Bronchial epithelial cell (primary cell): ENCODE results near the gene KCNG2. TPM values are rescaled to one million over a fixed set of nuclear protein-coding genes. Genes with fewer than 3 reads are reported as not detected.

Source experiments
- DNase-seq: peaks from one replicate; pipeline ENCODE4 v3.0.0-alpha.2; 2010; ENCODE audit warnings: low read depth
- FAIRE-seq: peaks from 2 replicates; lab custom pipeline; 2011; peaks lifted over from hg19 to GRCh38; lab: Jason Lieb, UNC
- H3K27me3 ChIP-seq: 2 replicates; pipeline ENCODE4 v1.5.1; 2011; ENCODE audit warnings: low read length; ENCODE audit not compliant: control insufficient read depth, insufficient read depth
- H3K36me3 ChIP-seq: 2 replicates; pipeline ENCODE4 v1.5.1; 2011; ENCODE audit warnings: low read length; ENCODE audit not compliant: control insufficient read depth, insufficient read depth
- H3K4me3 ChIP-seq: 2 replicates; pipeline ENCODE4 v1.5.1; 2011; ENCODE audit warnings: mild to moderate bottlenecking, low read depth, low read length, control low read depth
- CTCF ChIP-seq: IDR thresholded peaks from 2 replicates; pipeline ENCODE4 v1.5.1; 2011; ENCODE audit warnings: mild to moderate bottlenecking, moderate library complexity, low read length, control low read depth, inconsistent platforms; ENCODE audit not compliant: insufficient read depth, severe bottlenecking
- total RNA-seq: library from RNA; depleted of rRNA; stranded (reverse); fragments of >200 nt; gene quantifications from 2 replicates; pipeline ENCODE4 v1.2.1, GENCODE V29; 2014

Gene KCNG2
- total RNA-seq, 1 donor from 2014 or later: not detected

- H3K4me3 ChIP-seq: no peak overlapping the region
- peaks cover 25% of the 10 kb centered on the region for H3K27me3 ChIP-seq
- H3K36me3 ChIP-seq: no peaks in the 10 kb centered on the region
- no peak for FAIRE-seq
- no peak for TF ChIP-seq CTCF
- DNase-seq: no peak
These were observed 970 bp upstream of the KCNG2 start for GRCh38 chr18:79796531-79797405.

GRCh38 chr18:79798346-79798998 lies 734 bp downstream of the KCNG2 start:
- H3K27me3 ChIP-seq: peaks cover 25% of the 10 kb centered on the region
- TF ChIP-seq CTCF: no peak
- DNase-seq (no peak), FAIRE-seq (no peak)
- H3K4me3 ChIP-seq: no peak overlapping the region
- no peaks in the 10 kb centered on the region for H3K36me3 ChIP-seq

- no peaks in the 10 kb centered on the region for H3K36me3 ChIP-seq
- H3K4me3 ChIP-seq: no peak overlapping the region
- FAIRE-seq: no peak
- no peak for DNase-seq
- TF ChIP-seq CTCF: no peak
- H3K27me3 ChIP-seq: peaks cover 25% of the 10 kb centered on the region
These were observed 1.2 kb downstream of the KCNG2 start for GRCh38 chr18:79798999-79799370.

- no peak for FAIRE-seq
- no peak for TF ChIP-seq CTCF
- Histone ChIP-seq H3K36me3 (no peaks in the 10 kb centered on the region), H3K27me3 (peaks cover 25% of the 10 kb centered on the region), H3K4me3 (no peak overlapping the region)
- DNase-seq: no peak
These were observed 2.1 kb downstream of the KCNG2 start for GRCh38 chr18:79799619-79800370.

GRCh38 chr18:79800371-79801180 lies 2.8 kb downstream of the KCNG2 start:
- Histone ChIP-seq H3K27me3 (peaks cover 25% of the 10 kb centered on the region), H3K36me3 (no peaks in the 10 kb centered on the region), H3K4me3 (no peak overlapping the region)
- no peak for FAIRE-seq
- no peak for TF ChIP-seq CTCF
- DNase-seq: no peak
